HUES48 (cell line): Measurements from ENCODE around the gene BBS9.
"Not testable (repeated sequence)": the region's sequence is repeated elsewhere in the genome, so short reads cannot be mapped to it uniquely, and the experiment has no call there.

Experiments
- H3K27ac ChIP-seq: one replicate; pipeline ENCODE4 v1.7.0; 2013; ENCODE audit warnings: low read depth, low read length, inconsistent platforms
- H3K27me3 ChIP-seq: 2 replicates; pipeline ENCODE4 v1.6.1; 2013; ENCODE audit warnings: mild to moderate bottlenecking, low read length; ENCODE audit not compliant: control insufficient read depth, insufficient read depth
- H3K36me3 ChIP-seq: 2 replicates; pipeline ENCODE4 v1.6.1; 2013; ENCODE audit warnings: low read length; ENCODE audit not compliant: control insufficient read depth, insufficient read depth
- H3K4me1 ChIP-seq: 2 replicates; pipeline ENCODE4 v1.6.1; 2013; ENCODE audit warnings: mild to moderate bottlenecking, low read length; ENCODE audit not compliant: control insufficient read depth, insufficient read depth
- H3K4me3 ChIP-seq: 2 replicates; pipeline ENCODE4 v1.5.1; 2013; ENCODE audit warnings: mild to moderate bottlenecking, low read depth, low read length
- H3K9ac ChIP-seq: 2 replicates; pipeline ENCODE4 v1.6.1; 2013; ENCODE audit warnings: mild to moderate bottlenecking, low read depth, low read length, moderate library complexity
- H3K9me3 ChIP-seq: 2 replicates; pipeline ENCODE4 v1.6.1; 2013; ENCODE audit warnings: low read length; ENCODE audit not compliant: control insufficient read depth, insufficient read depth

Gene BBS9

DNA sequence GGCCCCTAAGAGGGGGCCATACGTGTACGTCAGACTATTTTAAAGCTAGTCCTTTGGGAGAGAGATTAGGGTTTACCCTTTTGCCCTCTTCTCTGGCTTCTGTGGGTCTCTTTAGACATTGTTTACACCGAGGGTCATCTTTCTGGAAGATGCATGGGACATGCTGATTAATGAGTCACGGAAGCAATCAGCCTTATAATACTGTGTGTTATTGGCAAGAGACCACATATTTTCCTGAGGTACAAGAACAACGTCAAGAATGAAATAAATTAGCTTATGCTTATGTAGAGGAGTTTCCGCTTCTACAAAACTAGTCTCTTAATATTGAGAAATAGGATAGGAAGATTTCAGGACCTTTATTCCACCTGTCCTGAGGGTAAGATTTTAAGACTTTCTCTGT, 327.7 kb downstream of the BBS9 start:
- Histone ChIP-seq H3K36me3 (no peaks in the 10 kb centered on the region), H3K4me3 (no peak overlapping the region), H3K9ac (no peak overlapping the region), H3K4me1 (no peaks in the 10 kb centered on the region; the same call in 1 of the 2 replicates), H3K27ac (no peak overlapping the region), H3K27me3 (no peaks in the 10 kb centered on the region), H3K9me3 (no peaks in the 10 kb centered on the region)

DNA sequence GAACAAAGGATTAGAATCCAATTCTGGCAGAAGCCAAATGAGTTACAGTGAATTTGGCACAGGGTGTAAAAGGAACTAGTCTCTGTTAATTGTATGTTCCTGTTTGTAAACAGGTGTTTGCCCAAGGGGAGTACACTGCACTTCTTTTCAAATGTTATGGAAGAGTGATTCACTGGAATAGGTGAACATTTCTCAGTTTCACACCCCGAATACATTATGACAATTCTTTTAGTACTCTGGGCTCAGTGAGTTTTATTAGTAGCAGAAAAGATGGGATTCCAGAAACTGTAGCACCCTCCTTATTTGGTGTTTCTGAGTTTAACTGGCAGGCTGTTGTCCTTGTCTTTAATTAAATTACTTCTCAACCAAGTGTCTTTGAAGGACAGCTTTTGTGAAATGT, 329.2 kb downstream of the BBS9 start:
- Histone ChIP-seq H3K4me1 (peaks cover 5% of the 10 kb centered on the region; the same call in 1 of the 2 replicates), H3K36me3 (no peaks in the 10 kb centered on the region), H3K4me3 (no peak overlapping the region), H3K9me3 (no peaks in the 10 kb centered on the region), H3K9ac (no peak overlapping the region), H3K27ac (no peak overlapping the region), H3K27me3 (no peaks in the 10 kb centered on the region)

DNA sequence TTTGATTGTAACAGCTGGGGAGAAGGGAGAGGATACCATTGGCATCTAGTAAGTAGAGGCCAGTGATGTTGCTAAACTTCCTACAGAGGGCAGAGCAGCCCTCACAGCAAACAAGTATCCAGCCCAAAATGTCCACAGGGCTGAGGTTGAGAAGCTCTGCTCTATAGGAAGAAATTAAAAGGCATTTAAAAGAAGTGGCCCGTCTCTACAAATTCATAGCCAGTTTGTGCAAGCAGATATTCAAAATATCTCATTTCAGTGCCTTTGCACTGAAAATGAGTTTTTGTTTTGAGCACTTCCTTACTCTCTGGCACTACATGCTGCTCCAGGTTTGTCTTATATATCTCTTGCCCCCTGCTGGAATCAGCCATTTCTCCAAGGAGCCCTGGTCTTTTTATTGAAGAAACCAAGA, 330.0 kb downstream of the BBS9 start:
- Histone ChIP-seq H3K36me3 (no peaks in the 10 kb centered on the region), H3K9me3 (no peaks in the 10 kb centered on the region), H3K27ac (no peak overlapping the region), H3K9ac (no peak overlapping the region), H3K4me1 (peaks cover 5% of the 10 kb centered on the region; the same call in 1 of the 2 replicates), H3K4me3 (no peak overlapping the region), H3K27me3 (no peaks in the 10 kb centered on the region)

DNA sequence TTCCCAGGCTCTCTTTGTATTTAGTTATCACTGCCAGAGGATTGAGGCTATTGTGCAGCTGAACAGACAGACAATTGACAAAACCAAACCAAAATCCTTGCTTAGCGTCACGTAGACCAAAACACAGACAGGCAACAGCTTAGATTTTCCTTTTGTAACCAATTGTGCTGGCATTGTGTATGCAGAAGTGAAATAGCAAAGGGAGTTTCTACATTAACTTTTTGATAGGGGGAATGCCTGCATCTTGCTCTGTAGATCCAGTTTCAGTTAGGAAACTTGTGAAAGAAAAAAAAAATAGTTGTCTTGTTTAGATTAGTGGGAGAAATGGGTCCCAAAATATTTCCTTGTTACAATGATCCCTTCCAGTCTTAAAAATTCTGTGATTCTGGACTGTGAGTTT, 333.8 kb downstream of the BBS9 start:
- H3K4me3 ChIP-seq: no peak overlapping the region
- no peaks in the 10 kb centered on the region for H3K9me3 ChIP-seq
- no peak overlapping the region for H3K27ac ChIP-seq
- no peak overlapping the region for H3K9ac ChIP-seq
- H3K27me3 ChIP-seq: no peaks in the 10 kb centered on the region
- H3K4me1 ChIP-seq: peaks cover 5% of the 10 kb centered on the region; the same call in 1 of the 2 replicates
- no peaks in the 10 kb centered on the region for H3K36me3 ChIP-seq

DNA sequence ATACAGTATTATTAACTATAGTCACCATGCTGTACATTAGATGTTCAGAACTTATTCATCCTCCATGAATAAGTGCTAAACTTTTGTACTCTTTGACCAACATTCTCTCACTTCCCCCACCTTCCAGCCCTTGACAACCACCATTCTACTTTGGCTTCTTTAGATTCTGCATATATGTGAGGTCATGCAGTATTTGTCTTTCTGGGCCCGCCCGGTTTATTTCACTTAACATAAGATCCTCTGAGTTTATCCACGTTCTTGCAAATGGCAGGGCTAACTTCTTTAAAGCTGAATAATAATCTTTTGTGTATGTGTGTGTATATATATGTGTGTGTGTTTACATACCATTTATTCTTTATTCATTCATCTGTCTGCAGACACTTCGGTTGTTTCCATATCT, 336.8 kb downstream of the BBS9 start:
- H3K27ac ChIP-seq: no peak overlapping the region
- H3K4me1 ChIP-seq: 0 out of 2 replicates have a peak, but pooled peaks cover 5% of the 10 kb centered on the region
- H3K36me3 ChIP-seq: no peaks in the 10 kb centered on the region
- no peak overlapping the region for H3K9ac ChIP-seq
- no peak overlapping the region for H3K4me3 ChIP-seq
- no peaks in the 10 kb centered on the region for H3K27me3 ChIP-seq
- H3K9me3 ChIP-seq: no peaks in the 10 kb centered on the region

DNA sequence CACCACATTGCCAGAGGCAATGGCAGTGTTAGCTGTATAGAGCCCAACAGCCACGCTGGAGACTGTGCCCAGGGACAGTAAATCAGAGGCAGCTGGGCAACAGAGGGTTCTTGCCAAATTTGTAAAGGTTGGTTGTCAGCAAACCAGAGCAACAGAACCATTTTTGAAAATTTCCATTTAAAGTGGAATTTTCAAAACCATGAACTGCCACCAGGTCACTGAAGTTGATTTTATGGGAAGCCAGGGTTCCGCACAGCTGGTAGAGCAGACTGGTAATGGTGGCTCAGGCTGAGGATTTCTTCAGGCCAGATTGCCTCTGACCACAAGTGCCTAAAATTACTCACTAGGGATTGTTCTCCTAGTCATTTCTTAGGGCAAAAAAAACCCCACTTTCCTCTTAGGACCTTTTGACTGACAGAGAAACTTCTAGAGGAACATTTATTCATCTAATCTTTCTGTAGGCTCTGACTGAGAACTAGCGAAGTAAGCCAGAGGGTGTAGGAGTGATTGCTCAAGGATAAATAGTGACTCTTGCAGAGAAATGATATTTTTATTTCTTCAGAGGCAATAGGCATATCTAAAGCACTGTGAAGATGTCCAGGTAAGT, 342.4 kb downstream of the BBS9 start:
- Histone ChIP-seq H3K4me1 (no peaks in the 10 kb centered on the region), H3K9ac (no peak overlapping the region), H3K27me3 (no peaks in the 10 kb centered on the region), H3K9me3 (no peaks in the 10 kb centered on the region), H3K27ac (no peak overlapping the region), H3K36me3 (no peaks in the 10 kb centered on the region), H3K4me3 (no peak overlapping the region)

DNA sequence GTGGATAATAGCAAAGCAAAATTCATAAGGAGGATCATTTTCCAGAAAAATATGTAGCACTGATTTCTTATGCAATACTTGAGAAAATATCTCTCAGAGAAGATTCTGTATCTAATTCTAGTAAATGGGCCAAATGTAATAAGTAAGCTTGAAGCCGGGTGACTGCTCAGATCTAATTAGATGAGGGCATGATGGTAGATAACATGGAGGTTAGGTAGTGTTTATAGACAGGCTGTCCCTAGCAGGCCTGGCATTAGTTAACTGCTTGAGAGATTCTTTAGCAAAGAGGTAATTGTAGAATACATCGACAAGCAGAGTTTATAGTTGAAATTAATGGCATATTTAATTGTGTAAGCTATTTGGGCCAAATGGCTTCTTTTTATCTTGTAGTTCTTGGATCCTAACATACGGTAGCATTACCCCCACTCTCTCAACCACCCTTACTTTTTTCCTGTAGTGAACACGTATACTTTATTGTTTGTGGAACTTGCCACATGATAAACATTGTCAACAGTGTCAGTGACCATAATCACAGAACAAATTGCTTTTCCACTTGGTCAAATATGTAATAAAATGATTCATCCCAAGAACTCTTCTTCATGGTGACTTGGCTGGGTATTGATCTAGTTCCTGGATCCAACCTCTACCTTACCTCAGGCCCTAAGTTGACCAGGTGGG, 343.1 kb downstream of the BBS9 start:
- H3K4me3 ChIP-seq: no peak overlapping the region

DNA sequence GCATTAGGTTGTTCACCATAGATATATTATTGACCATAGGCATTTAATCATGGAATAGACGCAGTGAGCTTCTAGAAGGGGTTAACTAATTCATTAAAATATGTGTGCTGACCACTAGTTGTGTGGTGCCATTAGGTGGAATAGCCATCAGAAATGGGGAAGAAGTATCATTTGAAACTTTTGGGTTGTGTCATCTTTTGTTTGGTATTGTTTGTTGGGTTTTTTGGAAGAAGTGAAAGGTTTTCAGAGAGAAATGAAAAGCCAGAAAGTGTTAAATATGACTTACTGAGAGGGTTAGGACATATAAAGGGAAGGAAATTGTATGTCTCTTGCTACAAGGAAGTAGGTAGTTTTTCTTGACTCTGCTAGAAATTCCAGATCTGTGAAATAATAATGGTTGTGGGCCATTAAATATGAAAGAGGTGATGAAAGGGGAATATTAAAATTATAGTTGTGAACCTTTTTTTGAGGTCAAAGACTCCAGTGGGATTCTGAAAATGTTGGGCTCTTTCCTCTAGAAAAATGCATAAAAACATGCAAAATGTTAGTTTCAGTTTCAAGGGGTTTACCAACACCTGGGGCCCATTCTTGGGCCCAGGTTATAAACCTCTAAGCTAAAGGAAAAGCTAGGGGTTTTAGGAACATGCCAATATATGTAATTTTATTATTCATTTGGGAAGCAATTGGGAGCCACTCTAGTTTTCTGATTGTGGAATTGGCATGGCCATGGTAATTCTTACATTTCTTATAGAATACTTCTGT, 348.5 kb downstream of the BBS9 start:
- H3K27me3 ChIP-seq: no peaks in the 10 kb centered on the region
- H3K9me3 ChIP-seq: no peaks in the 10 kb centered on the region
- no peak overlapping the region for H3K27ac ChIP-seq
- no peaks in the 10 kb centered on the region for H3K4me1 ChIP-seq
- H3K36me3 ChIP-seq: no peaks in the 10 kb centered on the region
- no peak overlapping the region for H3K4me3 ChIP-seq
- H3K9ac ChIP-seq: no peak overlapping the region

More for the DNA sequence above, 343.1 kb downstream of the BBS9 start:
- no peak overlapping the region for H3K27ac ChIP-seq
- no peaks in the 10 kb centered on the region for H3K36me3 ChIP-seq
- no peak overlapping the region for H3K9ac ChIP-seq
- no peaks in the 10 kb centered on the region for H3K9me3 ChIP-seq
- no peaks in the 10 kb centered on the region for H3K27me3 ChIP-seq
- no peaks in the 10 kb centered on the region for H3K4me1 ChIP-seq

DNA sequence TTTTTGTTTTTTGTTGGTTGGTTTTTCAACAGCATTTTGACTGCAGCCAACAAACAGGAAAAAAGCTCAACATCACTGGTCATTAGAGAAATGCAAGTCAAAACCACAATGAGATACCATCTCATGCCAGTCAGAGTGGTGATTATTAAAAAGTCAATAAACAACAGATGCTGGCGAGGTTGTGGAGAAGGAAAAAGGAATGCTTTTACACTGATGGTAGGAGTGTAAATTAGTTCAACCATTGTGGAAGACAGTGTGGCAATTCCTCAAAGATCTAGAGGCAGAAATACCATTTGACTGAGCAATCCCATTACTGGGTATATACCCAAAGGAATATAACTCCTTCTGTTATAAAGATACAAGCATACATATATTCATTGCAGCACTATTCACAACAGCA, 355.1 kb downstream of the BBS9 start:
- H3K36me3 ChIP-seq, H3K9me3 ChIP-seq, H3K4me1 ChIP-seq, H3K9ac ChIP-seq, H3K27ac ChIP-seq, H3K4me3 ChIP-seq, H3K27me3 ChIP-seq: not testable (repeated sequence)

DNA sequence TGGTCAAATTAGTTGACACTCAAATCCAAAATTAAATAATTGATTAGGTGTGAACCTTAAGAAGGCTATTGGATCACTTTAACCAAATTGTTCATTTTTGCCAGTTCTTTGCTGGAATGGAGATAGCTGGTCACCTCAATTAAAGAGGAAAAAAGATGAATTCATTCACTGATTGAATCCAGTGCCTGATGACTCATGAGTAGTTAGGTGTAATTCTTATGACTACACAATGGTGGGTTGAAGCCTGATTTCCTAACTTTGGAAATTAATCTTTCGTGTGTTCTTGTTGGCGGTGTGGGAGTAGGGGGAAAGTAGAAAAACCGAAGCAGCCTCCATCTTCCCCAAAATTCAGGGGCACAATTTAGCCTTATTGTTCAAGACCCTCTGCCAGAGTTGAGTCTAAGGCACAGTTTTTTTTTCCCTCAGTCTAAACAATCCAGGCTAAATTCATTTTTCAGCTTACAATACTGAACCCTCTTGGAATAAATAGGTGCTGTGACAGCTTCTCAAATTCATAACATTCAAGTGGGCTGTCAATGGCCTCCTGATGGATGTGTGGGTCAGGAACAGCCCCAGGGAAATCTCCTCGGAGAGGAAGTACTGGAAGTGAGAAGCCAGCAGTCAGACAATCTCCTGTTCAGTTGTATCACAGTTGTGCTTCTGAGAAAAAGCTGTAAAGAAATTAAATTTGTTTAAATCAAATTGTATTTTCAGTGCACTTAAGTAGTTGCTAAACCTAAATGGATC, 356.6 kb downstream of the BBS9 start:
- no peak overlapping the region for H3K27ac ChIP-seq
- H3K36me3 ChIP-seq: no peaks in the 10 kb centered on the region
- H3K4me1 ChIP-seq: peaks cover 6% of the 10 kb centered on the region; the same call in 1 of the 2 replicates
- H3K4me3 ChIP-seq: no peak overlapping the region
- H3K27me3 ChIP-seq: no peaks in the 10 kb centered on the region
- H3K9me3 ChIP-seq: no peaks in the 10 kb centered on the region
- H3K9ac ChIP-seq: no peak overlapping the region
